Uterus (tissue), 4 donors: Measurements from ENCODE around the gene CDYL. TPM values are rescaled to one million over a fixed set of nuclear protein-coding genes. Genes with fewer than 3 reads are reported as not detected.
A peak's percentile ranks its signal among the peaks of the same experiment; 100 is the strongest.
"Not testable (repeated sequence)": the region's sequence is repeated elsewhere in the genome, so short reads cannot be mapped to it uniquely, and the experiment has no call there.

Experiments used
- DNase-seq, 2 donors: peaks; one replicate each; pipeline ENCODE4 v3.0.0-alpha.2; 2019 to 2020
- H3K27ac ChIP-seq, 2 donors: fragments of 200-600 bp; sonication (generic); 1 replicate in 1 of 2; 2 replicates in 1 of 2; pipeline ENCODE4 v1.5.1; 2016 to 2018
- H3K27me3 ChIP-seq, 2 donors: fragments of 200-600 bp; sonication (generic); one replicate each; pipeline ENCODE4 v1.5.1; 2018 to 2019; ENCODE audit warnings: control low read depth in 1 of 2
- H3K36me3 ChIP-seq, 2 donors: fragments of 200-600 bp; sonication (generic); one replicate each; pipeline ENCODE4 v1.5.1; 2019; ENCODE audit warnings: control low read depth in 1 of 2
- H3K4me1 ChIP-seq, 2 donors: fragments of 200-600 bp; sonication (generic); one replicate each; pipeline ENCODE4 v1.5.1; 2018 to 2019; ENCODE audit warnings: control low read depth in 1 of 2
- H3K4me3 ChIP-seq, 2 donors: fragments of 200-600 bp; sonication (generic); 1 replicate in 1 of 2; 2 replicates in 1 of 2; pipeline ENCODE4 v1.5.1; 2018 to 2019; ENCODE audit warnings: mild to moderate bottlenecking in 1 of 2
- H3K9me3 ChIP-seq, 2 donors: fragments of 200-600 bp; sonication (generic); one replicate each; pipeline ENCODE4 v1.5.1; 2019; ENCODE audit warnings: control low read depth in 1 of 2
- POLR2A ChIP-seq, 2 donors: fragments of 450-650 bp; IDR thresholded peaks; one replicate each; pipeline ENCODE4 v1.6.1; 2016; ENCODE audit warnings: antibody characterized with exemption in 2 of 2, mild to moderate bottlenecking in 1 of 2, moderate library complexity in 1 of 2
- intact Hi-C: fragments of 100-400 bp; cut with DNase I; formaldehyde crosslinking; loops from one replicate; pipeline ENCODE4 v1.15.1; 2023; ENCODE audit warnings: low total_unique reads
- total RNA-seq, 4 donors: library from RNA; depleted of rRNA in 3 of 4; stranded (reverse); fragments of >200 nt in 3 of 4; gene quantifications; one replicate each; pipeline versions ENCODE4 v1.1.0 to v1.2.4, GENCODE V29; 2014 to 2023
- TF ChIP-seq, protein P1 (sequence below), 4 experiments: fragments of 200-600 bp in 2 of 4; fragments of 450-650 bp in 2 of 4; sonication (generic) in 2 of 4; IDR thresholded peaks; one replicate each; pipeline ENCODE4 v1.5.1; 2016 to 2019; ENCODE audit warnings: antibody characterized with exemption in 4 of 4, mild to moderate bottlenecking in 2 of 4, moderate library complexity in 1 of 4
- donor health status: DM: yes; HTN: yes; CAD: no.

CDYL gene
- total RNA-seq, 4 donors from 2014 or later: 24.1 to 118 (median 42.3) TPM

GRCh38 chr6:4848382-4849068 is 72.3 kb downstream of the CDYL start:
- H3K36me3 ChIP-seq: no peaks in the 10 kb centered on the region
- H3K9me3 ChIP-seq: peaks cover 0 to 13% of the 10 kb centered on the region in 2 donors
- intact Hi-C loops: no loop called here
- H3K4me3 ChIP-seq: no peak overlapping the region
- H3K27ac ChIP-seq: no peak overlapping the region
- DNase-seq: no peak
- no peak for TF ChIP-seq POLR2A (IDR thresholded peaks at IDR 0.05)
- TF ChIP-seq, protein P1, sequence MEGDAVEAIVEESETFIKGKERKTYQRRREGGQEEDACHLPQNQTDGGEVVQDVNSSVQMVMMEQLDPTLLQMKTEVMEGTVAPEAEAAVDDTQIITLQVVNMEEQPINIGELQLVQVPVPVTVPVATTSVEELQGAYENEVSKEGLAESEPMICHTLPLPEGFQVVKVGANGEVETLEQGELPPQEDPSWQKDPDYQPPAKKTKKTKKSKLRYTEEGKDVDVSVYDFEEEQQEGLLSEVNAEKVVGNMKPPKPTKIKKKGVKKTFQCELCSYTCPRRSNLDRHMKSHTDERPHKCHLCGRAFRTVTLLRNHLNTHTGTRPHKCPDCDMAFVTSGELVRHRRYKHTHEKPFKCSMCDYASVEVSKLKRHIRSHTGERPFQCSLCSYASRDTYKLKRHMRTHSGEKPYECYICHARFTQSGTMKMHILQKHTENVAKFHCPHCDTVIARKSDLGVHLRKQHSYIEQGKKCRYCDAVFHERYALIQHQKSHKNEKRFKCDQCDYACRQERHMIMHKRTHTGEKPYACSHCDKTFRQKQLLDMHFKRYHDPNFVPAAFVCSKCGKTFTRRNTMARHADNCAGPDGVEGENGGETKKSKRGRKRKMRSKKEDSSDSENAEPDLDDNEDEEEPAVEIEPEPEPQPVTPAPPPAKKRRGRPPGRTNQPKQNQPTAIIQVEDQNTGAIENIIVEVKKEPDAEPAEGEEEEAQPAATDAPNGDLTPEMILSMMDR (IDR thresholded peaks at IDR 0.05): peak; percentile 17 to 30 (median 26)
- no peaks in the 10 kb centered on the region for H3K27me3 ChIP-seq
- peaks cover 0 to 6% of the 10 kb centered on the region in 2 donors for H3K4me1 ChIP-seq

GRCh38 chr6:4849226-4850022 is 73.2 kb downstream of the CDYL start:
- Histone ChIP-seq H3K36me3 (no peaks in the 10 kb centered on the region), H3K9me3 (peaks cover 0 to 13% of the 10 kb centered on the region in 2 donors), H3K27me3 (no peaks in the 10 kb centered on the region), H3K4me1 (peaks cover 0 to 6% of the 10 kb centered on the region in 2 donors), H3K27ac (no peak overlapping the region), H3K4me3 (no peak overlapping the region)
- intact Hi-C loops: no loop called here
- TF ChIP-seq POLR2A (IDR thresholded peaks at IDR 0.05): no peak
- TF ChIP-seq, protein P1 (IDR thresholded peaks at IDR 0.05): no peak
- no peak for DNase-seq

DNA sequence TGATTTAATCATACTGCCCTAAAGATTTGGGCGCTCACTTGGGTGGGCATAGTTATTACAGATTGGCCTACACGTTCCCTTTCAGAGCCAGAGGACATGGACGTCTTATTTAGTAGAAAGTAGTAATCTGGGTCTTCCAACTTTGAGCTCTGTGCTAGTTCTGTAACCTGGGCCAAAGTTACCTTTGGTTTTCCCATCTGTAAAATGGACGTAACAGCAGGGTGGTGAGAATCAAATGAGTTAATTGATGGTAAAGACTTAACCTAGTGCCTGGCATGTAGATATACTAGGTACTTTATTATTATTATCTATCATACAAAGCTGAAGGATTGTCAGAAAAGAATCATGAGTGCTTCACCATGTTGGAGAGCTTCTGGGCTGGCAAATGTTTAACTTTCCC is 74.8 kb downstream of the CDYL start:
- Histone ChIP-seq H3K9me3 (peaks cover 0 to 1% of the 10 kb centered on the region in 2 donors), H3K4me1 (peaks cover 6% of the 10 kb centered on the region in 2 donors), H3K36me3 (no peaks in the 10 kb centered on the region), H3K4me3 (no peak overlapping the region), H3K27ac (no peak overlapping the region), H3K27me3 (no peaks in the 10 kb centered on the region)
- intact Hi-C loops: no loop called here
- TF ChIP-seq, protein P1 (IDR thresholded peaks at IDR 0.05): no peak
- no peak for TF ChIP-seq POLR2A (IDR thresholded peaks at IDR 0.05)
- no peak for DNase-seq

DNA sequence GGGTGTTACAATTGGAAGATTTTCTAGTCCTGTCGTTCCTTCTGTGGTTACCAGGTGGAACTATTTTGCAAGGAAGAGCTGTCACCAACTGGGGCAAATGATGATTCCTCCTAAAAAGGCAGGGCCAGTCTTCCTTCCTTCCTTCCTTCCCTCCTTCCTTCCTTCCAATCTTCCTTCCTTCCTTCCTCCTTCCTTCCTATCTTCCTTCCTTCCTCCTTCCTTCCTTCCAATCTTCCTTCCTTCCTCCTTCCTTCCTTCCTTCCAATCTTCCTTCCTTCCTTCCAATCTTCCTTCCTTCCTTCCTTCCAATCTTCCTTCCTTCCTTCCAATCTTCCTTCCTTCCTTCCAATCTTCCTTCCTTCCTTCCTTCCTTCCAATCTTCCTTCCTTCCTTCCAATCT is 76.0 kb downstream of the CDYL start:
- intact Hi-C loops, H3K27ac ChIP-seq, H3K4me1 ChIP-seq: not testable (repeated sequence)

DNA sequence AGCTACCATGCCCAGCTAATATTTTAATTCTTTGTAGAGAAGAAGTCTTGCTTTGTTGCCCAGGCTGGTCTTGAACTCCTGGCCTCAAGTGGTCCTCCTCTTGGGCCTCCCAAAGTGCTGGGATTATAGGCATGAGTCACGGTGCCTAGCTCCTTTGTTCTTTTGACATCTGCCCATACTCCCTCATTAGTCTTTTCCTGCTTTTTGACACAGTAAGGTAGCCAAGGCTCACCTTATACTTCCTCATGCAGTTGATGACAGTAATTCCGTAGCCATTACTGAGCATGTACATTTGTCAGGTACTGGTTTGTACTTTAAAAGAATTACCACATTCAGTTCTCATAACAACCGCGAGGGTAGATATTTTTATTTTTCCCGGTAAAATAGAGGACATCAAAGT is 76.7 kb downstream of the CDYL start:
- Histone ChIP-seq H3K27me3 (no peaks in the 10 kb centered on the region), H3K4me3 (no peak overlapping the region), H3K27ac (no peak overlapping the region), H3K36me3 (no peaks in the 10 kb centered on the region), H3K4me1 (peaks cover 2 to 6% of the 10 kb centered on the region in 2 donors), H3K9me3 (no peaks in the 10 kb centered on the region)
- TF ChIP-seq, protein P1 (IDR thresholded peaks at IDR 0.05): no peak
- TF ChIP-seq POLR2A (IDR thresholded peaks at IDR 0.05): no peak
- no peak for DNase-seq
- intact Hi-C loops: no loop called here

More for the DNA sequence above, 76.0 kb downstream of the CDYL start:
- not testable (repeated sequence) for H3K36me3 ChIP-seq, H3K9me3 ChIP-seq, H3K4me3 ChIP-seq, H3K27me3 ChIP-seq, DNase-seq
